ENCODE results near the gene MUL1.

Gene MUL1

GRCh38 chr1:20507564-20508410, at the start of gene MUL1:
Gene MUL1 (minus strand): TSS chr1:20508151. CDS start chr1:20508024, 127 bp downstream.
- Mint-ChIP-seq H3K27ac (peak within 1 kb of the TSS; percentile 95), H3K36me3 (peaks cover 5 to 9% of the 10 kb centered on the region in 2 donors), H3K27me3 (peaks cover 6 to 10% of the 10 kb centered on the region in 2 donors), H3K4me1 (peaks cover 11 to 25% of the 10 kb centered on the region in 2 donors), H3K9me3 (no peaks in the 10 kb centered on the region), H3K4me3 (peak within 1 kb of the TSS; percentile 80 to 91)
- ATAC-seq (replicated peaks), result peak; percentile 99
- peak; percentile 93 for DNase-seq

GRCh38 chr1:20555758-20556120, 47.8 kb upstream of the MUL1 start:
- H3K9me3 Mint-ChIP-seq, result no peaks in the 10 kb centered on the region
- peaks cover 6 to 11% of the 10 kb centered on the region in 2 donors for H3K4me1 Mint-ChIP-seq
- no peak overlapping the region for H3K4me3 Mint-ChIP-seq
- peaks cover 20 to 41% of the 10 kb centered on the region in 2 donors for H3K27me3 Mint-ChIP-seq
- ATAC-seq (replicated peaks) (no peak), DNase-seq (no peak)
- H3K27ac Mint-ChIP-seq, result no peak overlapping the region
- H3K36me3 Mint-ChIP-seq, result no peaks in the 10 kb centered on the region

GRCh38 chr1:20555025-20555757, 47.2 kb upstream of the MUL1 start:
- Mint-ChIP-seq H3K4me1 (peaks cover 6 to 11% of the 10 kb centered on the region in 2 donors), H3K9me3 (no peaks in the 10 kb centered on the region), H3K27ac (no peak overlapping the region), H3K4me3 (no peak overlapping the region), H3K36me3 (no peaks in the 10 kb centered on the region), H3K27me3 (peaks cover 18 to 41% of the 10 kb centered on the region in 2 donors)
- ATAC-seq (replicated peaks) (no peak), DNase-seq (no peak)

GRCh38 chr1:20552728-20553445, 44.9 kb upstream of the MUL1 start:
- Mint-ChIP-seq H3K27me3 (peaks cover 18 to 46% of the 10 kb centered on the region in 2 donors), H3K36me3 (no peaks in the 10 kb centered on the region), H3K9me3 (no peaks in the 10 kb centered on the region), H3K4me3 (no peak overlapping the region), H3K4me1 (peaks cover 6 to 11% of the 10 kb centered on the region in 2 donors), H3K27ac (no peak overlapping the region)
- ATAC-seq (replicated peaks) (no peak), DNase-seq (no peak)

- no peak for DNase-seq
- Mint-ChIP-seq H3K9me3 (no peaks in the 10 kb centered on the region), H3K27me3 (peaks cover 18 to 49% of the 10 kb centered on the region in 2 donors), H3K36me3 (no peaks in the 10 kb centered on the region), H3K27ac (no peak within 1 kb of the TSS), H3K4me3 (no peak within 1 kb of the TSS), H3K4me1 (peaks cover 6 to 11% of the 10 kb centered on the region in 2 donors)
- peak; percentile 60 to 63 for ATAC-seq (replicated peaks)
Measured at GRCh38 chr1:20551945-20552727, 44.2 kb upstream of the MUL1 start, which contains the start of gene FAM43B. Gene FAM43B (plus strand): TSS chr1:20552573. CDS start chr1:20552974, 401 bp downstream.

GRCh38 chr1:20551161-20551560, 43.2 kb upstream of the MUL1 start:
- Mint-ChIP-seq H3K9me3 (no peaks in the 10 kb centered on the region), H3K27ac (no peak overlapping the region), H3K4me3 (no peak overlapping the region), H3K36me3 (no peaks in the 10 kb centered on the region), H3K4me1 (peaks cover 6 to 11% of the 10 kb centered on the region in 2 donors), H3K27me3 (peaks cover 25 to 56% of the 10 kb centered on the region in 2 donors)
- DNase-seq (no peak), ATAC-seq (replicated peaks) (no peak)

- Mint-ChIP-seq H3K36me3 (no peaks in the 10 kb centered on the region), H3K9me3 (no peaks in the 10 kb centered on the region), H3K27ac (no peak overlapping the region), H3K4me3 (no peak overlapping the region), H3K4me1 (peaks cover 3 to 7% of the 10 kb centered on the region in 2 donors), H3K27me3 (peaks cover 35 to 66% of the 10 kb centered on the region in 2 donors)
- DNase-seq (no peak), ATAC-seq (replicated peaks) (no peak)
Measured at GRCh38 chr1:20546637-20547036, 38.7 kb upstream of the MUL1 start.

- no peaks in the 10 kb centered on the region for H3K36me3 Mint-ChIP-seq
- no peak overlapping the region for H3K27ac Mint-ChIP-seq
- no peak overlapping the region for H3K4me3 Mint-ChIP-seq
- H3K9me3 Mint-ChIP-seq, result no peaks in the 10 kb centered on the region
- H3K27me3 Mint-ChIP-seq, result peaks cover 35 to 52% of the 10 kb centered on the region in 2 donors
- no peak for ATAC-seq (replicated peaks)
- H3K4me1 Mint-ChIP-seq, result no peaks in the 10 kb centered on the region
- DNase-seq, result no peak
Measured at GRCh38 chr1:20540281-20540680, 32.3 kb upstream of the MUL1 start.

- H3K27ac Mint-ChIP-seq, result no peak overlapping the region
- H3K9me3 Mint-ChIP-seq, result no peaks in the 10 kb centered on the region
- no peak for ATAC-seq (replicated peaks)
- no peak for DNase-seq
- no peak overlapping the region for H3K4me3 Mint-ChIP-seq
- H3K4me1 Mint-ChIP-seq, result no peaks in the 10 kb centered on the region
- H3K36me3 Mint-ChIP-seq, result no peaks in the 10 kb centered on the region
- H3K27me3 Mint-ChIP-seq, result peaks cover 35 to 50% of the 10 kb centered on the region in 2 donors
Measured at GRCh38 chr1:20538760-20539551, 31.0 kb upstream of the MUL1 start.

- H3K9me3 Mint-ChIP-seq, result no peaks in the 10 kb centered on the region
- H3K36me3 Mint-ChIP-seq, result no peaks in the 10 kb centered on the region
- H3K27ac Mint-ChIP-seq, result no peak overlapping the region
- no peaks in the 10 kb centered on the region for H3K4me1 Mint-ChIP-seq
- peaks cover 39 to 53% of the 10 kb centered on the region in 2 donors for H3K27me3 Mint-ChIP-seq
- no peak for DNase-seq
- H3K4me3 Mint-ChIP-seq, result no peak overlapping the region
- ATAC-seq (replicated peaks), result no peak
Measured at GRCh38 chr1:20538227-20538626, 30.3 kb upstream of the MUL1 start.

GRCh38 chr1:20534659-20535417, 26.9 kb upstream of the MUL1 start:
- Mint-ChIP-seq H3K27ac (no peak overlapping the region), H3K9me3 (no peaks in the 10 kb centered on the region), H3K36me3 (no peaks in the 10 kb centered on the region), H3K4me3 (no peak overlapping the region), H3K4me1 (no peaks in the 10 kb centered on the region), H3K27me3 (peaks cover 44 to 60% of the 10 kb centered on the region in 2 donors)
- no peak for ATAC-seq (replicated peaks)
- DNase-seq, result no peak

- Mint-ChIP-seq H3K27ac (no peak overlapping the region), H3K4me3 (no peak overlapping the region), H3K36me3 (no peaks in the 10 kb centered on the region), H3K9me3 (no peaks in the 10 kb centered on the region), H3K27me3 (peaks cover 48 to 64% of the 10 kb centered on the region in 2 donors), H3K4me1 (no peaks in the 10 kb centered on the region)
- DNase-seq (no peak), ATAC-seq (replicated peaks) (no peak)
Measured at GRCh38 chr1:20533635-20534034, 25.7 kb upstream of the MUL1 start.

All from stimulated activated naive B cell treated with anti-CD40 and anti-IgM and Interleukin-4, amounts not matched to agents 10 μg/mL and 1 μg/mL and 100 μg/mL, for 72 hours (primary cell).